Neural crest cell (in vitro differentiated cells): ENCODE results near the gene CACNG8. TPM values are rescaled to one million over a fixed set of nuclear protein-coding genes. Genes with fewer than 3 reads are reported as not detected.
A peak's percentile ranks its signal among the peaks of the same experiment; 100 is the strongest.

ENCODE experiments used
- DNase-seq: peaks from one replicate; pipeline ENCODE4 v3.0.0; 2021; ENCODE audit warnings: low read depth, mixed read lengths, low spot score
- H3K27ac Mint-ChIP-seq: one replicate; pipeline ENCODE4 v1.8.0; 2021; ENCODE audit warnings: mild to moderate bottlenecking, mixed read lengths; ENCODE audit not compliant: unreplicated experiment
- H3K27me3 Mint-ChIP-seq: 2 replicates; pipeline ENCODE4 v1.8.0; 2021; ENCODE audit warnings: low read depth, mild to moderate bottlenecking, mixed read lengths
- H3K36me3 Mint-ChIP-seq: 2 replicates; pipeline ENCODE4 v1.8.0; 2021; ENCODE audit warnings: low read depth, mild to moderate bottlenecking, mixed read lengths
- H3K4me1 Mint-ChIP-seq: 2 replicates; pipeline ENCODE4 v1.8.0; 2021; ENCODE audit warnings: mixed read lengths
- H3K4me3 Mint-ChIP-seq: one replicate; pipeline ENCODE4 v1.8.0; 2021; ENCODE audit warnings: mild to moderate bottlenecking, mixed read lengths
- H3K9me3 Mint-ChIP-seq: 2 replicates; pipeline ENCODE4 v1.8.0; 2021; ENCODE audit warnings: mixed read lengths
- total RNA-seq: library from RNA; stranded (reverse); gene quantifications from 2 replicates; pipeline ENCODE4 v1.2.1, GENCODE V29; 2021
- TF ChIP-seq, protein P1 (sequence below): fragments of 200-600 bp; sonication (generic); conservative IDR thresholded peaks from 2 replicates; pipeline ENCODE4 v1.5.0; 2021; ENCODE audit warnings: antibody characterized with exemption, mild to moderate bottlenecking

Gene CACNG8
- total RNA-seq, 1 donor from 2014 or later = 0.33 TPM

DNA sequence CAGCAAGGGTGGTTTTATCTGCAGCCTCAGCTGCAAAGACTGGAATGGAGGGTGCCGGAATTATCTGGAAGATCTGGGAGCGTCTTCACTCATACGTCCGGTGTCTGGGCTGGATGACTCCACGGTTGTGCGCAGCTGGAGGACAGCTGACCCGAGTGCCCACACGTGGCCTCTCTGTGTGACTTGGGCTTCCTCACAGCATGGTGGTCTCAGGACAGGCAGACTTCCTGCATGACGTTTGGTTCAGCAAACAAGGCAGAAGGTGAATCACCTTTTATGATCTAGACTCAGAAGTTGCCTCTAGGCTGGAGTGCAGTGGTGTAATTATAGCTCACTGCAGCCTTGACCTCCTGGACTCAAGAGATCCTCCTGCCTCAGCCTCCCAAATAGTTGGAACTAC, 61.9 kb downstream of the CACNG8 start:
- Mint-ChIP-seq H3K4me3 (no peak overlapping the region), H3K27me3 (peaks cover 15% of the 10 kb centered on the region), H3K36me3 (no peaks in the 10 kb centered on the region)

DNA sequence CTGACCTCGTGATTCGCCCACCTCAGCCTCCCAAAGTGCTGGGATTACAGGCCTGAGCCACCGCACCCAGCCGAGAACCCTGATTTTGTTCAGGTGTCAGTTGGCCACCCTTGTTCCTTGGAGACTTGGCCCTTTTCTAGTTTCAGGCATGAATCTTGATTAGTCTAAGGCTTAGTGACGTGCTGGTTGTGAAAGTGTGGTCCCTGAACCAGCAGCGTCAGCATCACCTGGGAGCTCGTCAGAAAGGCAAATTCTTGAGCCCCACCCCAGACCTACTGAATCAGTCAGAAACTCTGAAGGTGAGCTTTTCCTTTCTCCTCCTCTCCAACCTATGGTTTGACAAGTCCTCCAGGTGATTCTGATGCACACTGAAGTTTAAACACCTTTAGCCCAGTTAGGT, 63.9 kb downstream of the CACNG8 start:
- TF ChIP-seq, protein P1, sequence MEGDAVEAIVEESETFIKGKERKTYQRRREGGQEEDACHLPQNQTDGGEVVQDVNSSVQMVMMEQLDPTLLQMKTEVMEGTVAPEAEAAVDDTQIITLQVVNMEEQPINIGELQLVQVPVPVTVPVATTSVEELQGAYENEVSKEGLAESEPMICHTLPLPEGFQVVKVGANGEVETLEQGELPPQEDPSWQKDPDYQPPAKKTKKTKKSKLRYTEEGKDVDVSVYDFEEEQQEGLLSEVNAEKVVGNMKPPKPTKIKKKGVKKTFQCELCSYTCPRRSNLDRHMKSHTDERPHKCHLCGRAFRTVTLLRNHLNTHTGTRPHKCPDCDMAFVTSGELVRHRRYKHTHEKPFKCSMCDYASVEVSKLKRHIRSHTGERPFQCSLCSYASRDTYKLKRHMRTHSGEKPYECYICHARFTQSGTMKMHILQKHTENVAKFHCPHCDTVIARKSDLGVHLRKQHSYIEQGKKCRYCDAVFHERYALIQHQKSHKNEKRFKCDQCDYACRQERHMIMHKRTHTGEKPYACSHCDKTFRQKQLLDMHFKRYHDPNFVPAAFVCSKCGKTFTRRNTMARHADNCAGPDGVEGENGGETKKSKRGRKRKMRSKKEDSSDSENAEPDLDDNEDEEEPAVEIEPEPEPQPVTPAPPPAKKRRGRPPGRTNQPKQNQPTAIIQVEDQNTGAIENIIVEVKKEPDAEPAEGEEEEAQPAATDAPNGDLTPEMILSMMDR = no peak
- H3K9me3 Mint-ChIP-seq = no peaks in the 10 kb centered on the region
- no peak overlapping the region for H3K4me3 Mint-ChIP-seq
- peaks cover 3% of the 10 kb centered on the region for H3K4me1 Mint-ChIP-seq
- DNase-seq = no peak
- H3K27me3 Mint-ChIP-seq = peaks cover 27% of the 10 kb centered on the region
- no peaks in the 10 kb centered on the region for H3K36me3 Mint-ChIP-seq
- H3K27ac Mint-ChIP-seq = no peak overlapping the region

More for the DNA sequence above, 61.9 kb downstream of the CACNG8 start:
- no peak overlapping the region for H3K27ac Mint-ChIP-seq
- H3K9me3 Mint-ChIP-seq = no peaks in the 10 kb centered on the region
- DNase-seq = no peak
- H3K4me1 Mint-ChIP-seq = no peaks in the 10 kb centered on the region
- TF ChIP-seq, protein P1 = no peak

DNA sequence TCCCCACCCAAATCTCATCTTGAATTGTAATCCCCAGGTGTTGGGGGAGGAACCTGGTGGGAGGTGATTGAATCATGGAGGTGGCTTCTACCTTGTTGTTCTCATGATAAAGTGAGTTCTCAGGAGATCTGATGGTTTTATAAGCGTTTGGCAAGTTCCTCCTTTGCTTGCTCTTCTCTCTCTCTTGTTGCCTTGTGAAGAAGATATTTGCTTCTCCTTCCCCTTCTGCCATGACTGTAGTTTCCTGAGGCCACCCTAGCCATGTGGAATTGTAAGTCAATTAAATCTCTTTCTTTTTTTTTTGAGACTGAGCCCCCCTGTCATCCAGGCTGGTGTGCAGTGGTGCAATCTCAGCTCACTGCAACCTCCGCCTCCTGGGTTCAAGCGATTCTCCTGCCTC, 66.6 kb downstream of the CACNG8 start:
- no peaks in the 10 kb centered on the region for H3K9me3 Mint-ChIP-seq
- H3K27ac Mint-ChIP-seq = no peak overlapping the region
- TF ChIP-seq, protein P1 = no peak
- H3K27me3 Mint-ChIP-seq = peaks cover 23% of the 10 kb centered on the region
- H3K4me1 Mint-ChIP-seq = peaks cover 3% of the 10 kb centered on the region
- H3K36me3 Mint-ChIP-seq = no peaks in the 10 kb centered on the region
- H3K4me3 Mint-ChIP-seq = no peak overlapping the region
- no peak for DNase-seq

DNA sequence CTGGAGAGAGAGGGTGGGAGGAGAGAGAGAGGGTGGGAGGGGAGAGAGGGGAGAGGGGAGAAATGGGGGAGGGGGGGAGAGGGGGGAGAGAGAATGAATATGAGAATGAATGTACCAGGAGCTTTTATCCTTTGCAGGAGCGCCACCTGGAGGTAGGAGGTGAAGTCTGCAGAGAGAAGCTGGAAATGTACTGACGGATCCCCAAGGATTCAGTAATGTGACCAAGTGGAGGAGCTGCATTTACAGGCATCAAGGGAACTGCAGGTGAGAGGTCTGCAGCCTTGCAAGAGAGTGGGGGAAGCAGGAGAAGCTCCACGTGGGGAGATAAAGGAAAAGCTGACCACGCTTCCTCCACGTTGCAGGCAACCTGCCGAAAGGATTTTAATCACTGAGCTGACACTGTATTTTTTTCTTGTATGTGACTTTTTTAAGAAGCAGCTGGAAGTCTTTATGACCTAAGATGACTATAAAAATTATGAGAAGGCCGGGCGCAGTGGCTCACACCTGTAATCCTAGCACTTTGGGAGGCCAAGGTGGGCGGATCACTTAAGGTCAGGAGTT, 67.3 kb downstream of the CACNG8 start:
- Mint-ChIP-seq H3K27me3 (peaks cover 23% of the 10 kb centered on the region), H3K36me3 (no peaks in the 10 kb centered on the region), H3K27ac (no peak overlapping the region), H3K4me1 (peaks cover 6% of the 10 kb centered on the region), H3K4me3 (no peak overlapping the region), H3K9me3 (no peaks in the 10 kb centered on the region)
- TF ChIP-seq, protein P1 = peak; percentile 68
- peak; percentile 73 for DNase-seq

DNA sequence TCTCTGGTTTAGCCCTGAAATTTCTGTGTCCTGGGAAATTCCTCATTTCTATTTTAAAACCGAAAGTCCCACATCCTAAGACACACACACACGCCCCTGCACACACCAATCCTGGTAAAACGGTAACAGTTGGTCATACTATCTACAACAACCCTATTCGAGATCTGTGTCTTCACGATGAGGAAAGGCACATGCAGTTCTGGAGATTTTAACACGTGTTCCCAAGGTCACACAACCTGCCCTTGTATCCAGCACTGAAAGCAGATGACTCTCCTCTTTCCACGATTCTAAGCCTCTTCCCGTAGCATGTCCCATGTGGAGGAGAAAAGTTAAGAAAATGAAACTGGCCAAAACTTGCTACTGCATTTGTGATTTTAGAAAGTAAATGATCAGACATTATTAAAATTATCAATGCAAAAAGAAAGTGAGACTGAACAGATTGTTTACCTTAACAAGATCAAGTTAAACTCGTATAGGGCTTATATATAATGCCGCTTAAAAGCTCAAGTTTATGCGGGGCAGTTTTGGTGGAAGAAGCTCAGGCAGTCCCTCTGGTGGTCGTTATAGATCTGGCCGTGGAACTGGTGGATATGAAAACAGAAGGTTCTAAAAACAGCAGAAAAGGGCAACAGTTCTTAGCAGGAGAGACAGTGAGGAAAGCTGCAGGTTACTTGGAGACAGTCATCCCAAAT, 68.3 kb downstream of the CACNG8 start:
- peaks cover 23% of the 10 kb centered on the region for H3K27me3 Mint-ChIP-seq
- peaks cover 17% of the 10 kb centered on the region for H3K4me1 Mint-ChIP-seq
- TF ChIP-seq, protein P1 = peak; percentile 51
- no peak overlapping the region for H3K27ac Mint-ChIP-seq
- H3K9me3 Mint-ChIP-seq = no peaks in the 10 kb centered on the region
- no peak overlapping the region for H3K4me3 Mint-ChIP-seq
- H3K36me3 Mint-ChIP-seq = no peaks in the 10 kb centered on the region
- no peak for DNase-seq
